B cell (primary cell): ENCODE measurements around the gene IRAK1. TPM values are rescaled to one million over a fixed set of nuclear protein-coding genes. Genes with fewer than 3 reads are reported as not detected.

Source experiments
- ATAC-seq: fragments of 200-7000 bp; cut with Tn5 transposase; one replicate; pipeline ENCODE4 v1.10.0; 2021; ENCODE audit warnings: low read depth, mild to moderate bottlenecking, moderate number of reproducible peaks, moderate library complexity
- CTCF ChIA-PET: fragments of 350-600 bp; sonication (Branson Sonifier 250); formaldehyde crosslinking; loops from one replicate; lab custom pipeline; 2021; ENCODE audit warnings: antibody characterized with exemption, inconsistent platforms; lab: Charles Lee
- POLR2A ChIA-PET: fragments of 350-600 bp; sonication (Branson Sonifier 250); formaldehyde crosslinking; loops from one replicate; lab custom pipeline; 2021; ENCODE audit warnings: antibody characterized with exemption; lab: Charles Lee
- DNase-seq: peaks from one replicate; pipeline ENCODE4 v3.0.0; 2013
- H2AFZ ChIP-seq: 2 replicates; pipeline ENCODE4 v1.6.1; 2012; ENCODE audit warnings: mild to moderate bottlenecking, low read depth, low read length; ENCODE audit not compliant: insufficient read depth, poor library complexity, severe bottlenecking
- H3K27ac ChIP-seq, 2 donors: 1 replicate in 1 of 2; 2 replicates in 1 of 2; pipeline ENCODE4 v1.5.1; 2012 to 2013; ENCODE audit warnings: low read length in 2 of 2, mild to moderate bottlenecking in 2 of 2, moderate library complexity in 1 of 2
- H3K27me3 ChIP-seq, 4 experiments: fragments of 200-600 bp in 1 of 4; sonication (generic) in 1 of 4; replicated peaks in 1 of 4; 1 replicate in 2 of 4; 2 replicates in 2 of 4; pipeline versions ENCODE4 v1.6.1 to v1.7.0; 2013 to 2016; ENCODE audit warnings: low read length in 3 of 4, mild to moderate bottlenecking in 2 of 4, mixed read lengths in 1 of 4, moderate library complexity in 1 of 4; ENCODE audit not compliant: insufficient read depth in 4 of 4, control insufficient read depth in 3 of 4; ENCODE audit errors: control extremely low read depth in 1 of 4
- H3K36me3 ChIP-seq, 2 experiments: replicated peaks in 1 of 2; 1 replicate in 1 of 2; 2 replicates in 1 of 2; pipeline versions ENCODE4 v1.6.1 to v1.7.1; 2013; ENCODE audit warnings: low read length in 1 of 2; ENCODE audit not compliant: insufficient read depth in 2 of 2, control insufficient read depth in 1 of 2; ENCODE audit errors: control extremely low read depth in 1 of 2, extremely low read depth in 1 of 2
- H3K4me1 ChIP-seq, 2 donors: fragments of 200-600 bp in 1 of 2; sonication (generic) in 1 of 2; 1 replicate in 1 of 2; 2 replicates in 1 of 2; pipeline versions ENCODE4 v1.5.1 to v1.6.1; 2013 to 2017; ENCODE audit warnings: low read length in 2 of 2; ENCODE audit not compliant: control insufficient read depth in 2 of 2, insufficient read depth in 2 of 2
- H3K4me2 ChIP-seq: replicated peaks from 2 replicates; pipeline ENCODE3; 2012; ENCODE audit warnings: mild to moderate bottlenecking, low read depth, low read length; ENCODE audit not compliant: poor library complexity, severe bottlenecking
- H3K4me3 ChIP-seq, 5 experiments: fragments of 200-600 bp in 1 of 5; sonication (generic) in 1 of 5; 1 replicate in 3 of 5; 2 replicates in 2 of 5; pipeline versions ENCODE4 v1.5.1 to v1.7.0; 2011 to 2016; ENCODE audit warnings: low read length in 4 of 5, mild to moderate bottlenecking in 4 of 5, low read depth in 2 of 5, control low read depth in 1 of 5, moderate library complexity in 1 of 5; ENCODE audit not compliant: insufficient read depth in 1 of 5; ENCODE audit errors: control extremely low read depth in 1 of 5, extremely low read depth in 1 of 5
- H3K79me2 ChIP-seq: fragments of 200-600 bp; sonication (generic); one replicate; pipeline ENCODE4 v1.6.0; 2016; ENCODE audit warnings: low read length; ENCODE audit not compliant: control insufficient read depth, insufficient read depth
- H3K9ac ChIP-seq: fragments of 200-600 bp; sonication (generic); 2 replicates; pipeline ENCODE4 v1.6.1; 2017; ENCODE audit warnings: mild to moderate bottlenecking, low read length, moderate library complexity
- H3K9me3 ChIP-seq, 3 donors: one replicate each; pipeline versions ENCODE4 v1.6.1 to v1.7.1; 2013; ENCODE audit warnings: low read length in 2 of 3; ENCODE audit not compliant: control insufficient read depth in 2 of 3, insufficient read depth in 1 of 3; ENCODE audit errors: control extremely low read depth in 1 of 3
- H4K20me1 ChIP-seq: 2 replicates; pipeline ENCODE4 v1.6.0; 2012; ENCODE audit warnings: mild to moderate bottlenecking, low read length; ENCODE audit not compliant: insufficient read depth, control insufficient read depth, poor library complexity, severe bottlenecking
- H3K27ac Mint-ChIP-seq: one replicate; pipeline ENCODE4 v1.8.0; 2021; ENCODE audit warnings: mixed read lengths
- H3K27me3 Mint-ChIP-seq: one replicate; pipeline ENCODE4 v1.8.0; 2021; ENCODE audit warnings: mixed read lengths
- H3K4me1 Mint-ChIP-seq: one replicate; pipeline ENCODE4 v1.8.0; 2021; ENCODE audit warnings: mixed read lengths
- H3K4me3 Mint-ChIP-seq: one replicate; pipeline ENCODE4 v1.8.0; 2021; ENCODE audit warnings: mixed read lengths
- H3K9me3 Mint-ChIP-seq: one replicate; pipeline ENCODE4 v1.8.0; 2022; ENCODE audit warnings: mixed read lengths; ENCODE audit not compliant: insufficient read depth
- CTCF ChIP-seq: fragments of 200-600 bp; IDR thresholded peaks from one replicate; pipeline ENCODE4 v1.8.0; 2022; ENCODE audit warnings: antibody characterized with exemption, mild to moderate bottlenecking
- EZH2 ChIP-seq: IDR thresholded peaks from 2 replicates; pipeline ENCODE4 v1.6.1; 2012; ENCODE audit warnings: borderline replicate concordance, low read depth, mild to moderate bottlenecking, moderate library complexity, low read length; ENCODE audit not compliant: insufficient read depth, poor library complexity, severe bottlenecking
- WGBS: methylation state at CpG from one replicate; pipeline ENCODE4 v1.1.5; 2013; ENCODE audit warnings: missing lambda C conversion rate; ENCODE audit not compliant: insufficient coverage; 5-methylcytosine and 5-hydroxymethylcytosine counted together
- intact Hi-C: fragments of 100-400 bp; cut with micrococcal nuclease; formaldehyde crosslinking; loops from one replicate; pipeline ENCODE4 v1.10.0; 2022
- polyA plus RNA-seq: library from polyadenylated mRNA; depleted of rRNA; stranded (reverse); fragments of >200 nt; gene quantifications from 2 replicates; pipeline ENCODE4 v1.2.3, GENCODE V29; 2012
- total RNA-seq, 2 donors: library from RNA; stranded (reverse); fragments of 120-200 nt in 1 of 2; gene quantifications; 1 replicate in 1 of 2; 2 replicates in 1 of 2; pipeline versions ENCODE4 v1.2.3 to v1.2.4, GENCODE V29; 2013 to 2022

The IRAK1 gene
- total and polyA plus RNA-seq, 2 donors (not counting 1 experiment from before 2014, with no cell fraction given) = 112 to 118 TPM

DNA sequence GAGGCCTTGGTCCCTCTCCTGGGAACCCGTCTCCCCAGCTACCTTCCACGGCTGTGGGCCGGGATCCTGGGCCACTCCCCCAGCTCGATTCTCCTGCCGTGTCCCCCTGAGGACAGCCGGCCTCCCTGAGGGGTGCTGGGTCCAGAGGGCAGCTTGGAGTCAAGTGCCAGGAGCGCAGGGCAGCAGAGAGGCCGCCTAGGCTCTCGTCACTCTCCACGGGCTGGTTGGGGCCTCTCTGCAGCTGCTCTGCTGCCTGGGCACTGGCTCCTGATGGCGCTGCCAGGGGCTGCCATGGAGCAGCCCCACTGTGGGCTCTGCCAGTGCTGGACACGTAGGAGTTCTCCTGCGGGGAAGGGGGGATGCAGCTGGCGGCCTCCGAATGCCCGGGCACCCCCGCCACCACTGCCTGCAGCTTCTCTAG is 6.7 kb downstream of the IRAK1 start:
- H3K9ac ChIP-seq = no peak overlapping the region
- POLR2A ChIA-PET = interaction anchor here (0.6 to 1.4 kb wide), 3 partner anchors 25 to 299 kb away, joined by 3 to 5 read pairs (median 4); partner anchors contain the start of gene ARHGAP4
- WGBS = 90% methylated on average over 10 of the region's 17 CpGs

More for the DNA sequence above, 6.7 kb downstream of the IRAK1 start:
- H3K4me3 Mint-ChIP-seq = no peak overlapping the region
- Histone ChIP-seq H4K20me1 (no peaks in the 10 kb centered on the region), H3K9me3 (no peaks in the 10 kb centered on the region), H3K4me2 (no peak overlapping the region), H3K27ac (no peak overlapping the region), H2AFZ (no peak overlapping the region), H3K79me2 (peaks cover 12% of the 10 kb centered on the region), H3K36me3 (peaks cover 0 to 48% of the 10 kb centered on the region in 2 experiments), H3K4me1 (peaks cover 8 to 26% of the 10 kb centered on the region in 2 donors), H3K27me3 (no peaks in the 10 kb centered on the region), H3K4me3 (no peak overlapping the region)
- H3K27ac Mint-ChIP-seq = no peak overlapping the region
- CTCF ChIA-PET = interaction anchor here (0.5 to 2.9 kb wide), 14 partner anchors 9 to 90 kb away, joined by 3 to 21 read pairs (median 6); no protein-coding TSS in a partner anchor
- intact Hi-C loops = no loop called here
- no peak for DNase-seq
- H3K9me3 Mint-ChIP-seq = no peaks in the 10 kb centered on the region
- TF ChIP-seq EZH2 = no peak
- TF ChIP-seq CTCF = no peak
- peaks cover 16% of the 10 kb centered on the region for H3K4me1 Mint-ChIP-seq
- no peak for ATAC-seq
- no peaks in the 10 kb centered on the region for H3K27me3 Mint-ChIP-seq
